CD14-positive monocyte (primary cell): ENCODE results near the gene TUBB1. TPM values are rescaled to one million over a fixed set of nuclear protein-coding genes. Genes with fewer than 3 reads are reported as not detected.

Experiments
- DNase-seq, 3 donors: peaks; one replicate each; pipeline ENCODE4 v3.0.0-alpha.2; 2011 to 2022
- H2AFZ ChIP-seq: 2 replicates; pipeline ENCODE4 v1.6.0; 2012; ENCODE audit warnings: mild to moderate bottlenecking, low read depth, low read length, inconsistent platforms; ENCODE audit not compliant: insufficient read depth, poor library complexity, severe bottlenecking
- H3K27ac ChIP-seq, 2 donors: 1 replicate in 1 of 2; 2 replicates in 1 of 2; pipeline ENCODE4 v1.5.1; 2012 to 2013; ENCODE audit warnings: low read length in 2 of 2, control low read depth in 1 of 2, inconsistent platforms in 1 of 2, low read depth in 1 of 2, mild to moderate bottlenecking in 1 of 2
- H3K27me3 ChIP-seq, 2 donors: one replicate each; pipeline versions ENCODE4 v1.6.0 to v1.6.1; 2011 to 2013; ENCODE audit warnings: low read length in 2 of 2; ENCODE audit not compliant: control insufficient read depth in 2 of 2, insufficient read depth in 2 of 2
- H3K36me3 ChIP-seq, 2 donors: replicated peaks in 1 of 2; 1 replicate in 1 of 2; 2 replicates in 1 of 2; pipeline versions ENCODE4 v1.5.1 to v1.6.1; 2012 to 2013; ENCODE audit warnings: low read length in 2 of 2, control low read depth in 1 of 2, inconsistent platforms in 1 of 2, mild to moderate bottlenecking in 1 of 2; ENCODE audit not compliant: insufficient read depth in 2 of 2, control insufficient read depth in 1 of 2
- H3K4me1 ChIP-seq, 2 donors: 1 replicate in 1 of 2; 2 replicates in 1 of 2; pipeline versions ENCODE4 v1.5.1 to v1.6.1; 2012 to 2013; ENCODE audit warnings: low read length in 2 of 2, control low read depth in 1 of 2, inconsistent platforms in 1 of 2, mild to moderate bottlenecking in 1 of 2, moderate library complexity in 1 of 2; ENCODE audit not compliant: insufficient read depth in 2 of 2, control insufficient read depth in 1 of 2
- H3K4me2 ChIP-seq: replicated peaks from 2 replicates; pipeline ENCODE3; 2012; ENCODE audit warnings: low read length, moderate library complexity, mild to moderate bottlenecking; ENCODE audit not compliant: poor library complexity, severe bottlenecking; ENCODE audit errors: extremely low read depth
- H3K4me3 ChIP-seq, 3 experiments: fragments of 200-600 bp in 1 of 3; sonication (generic) in 1 of 3; replicated peaks in 1 of 3; 1 replicate in 2 of 3; 2 replicates in 1 of 3; pipeline ENCODE4 v1.5.1; 2011 to 2013; ENCODE audit warnings: low read length in 3 of 3, mild to moderate bottlenecking in 3 of 3, control low read depth in 2 of 3, low read depth in 2 of 3, inconsistent platforms in 1 of 3, moderate library complexity in 1 of 3
- H3K79me2 ChIP-seq: 2 replicates; pipeline ENCODE4 v1.6.0; 2012; ENCODE audit warnings: mild to moderate bottlenecking, control low read depth, inconsistent platforms, low read length, moderate library complexity; ENCODE audit not compliant: insufficient read depth
- H3K9ac ChIP-seq: 2 replicates; pipeline ENCODE4 v1.6.0; 2017; ENCODE audit warnings: low read length, mild to moderate bottlenecking; ENCODE audit not compliant: insufficient read depth, poor library complexity, severe bottlenecking
- H3K9me3 ChIP-seq, 2 donors: replicated peaks in 1 of 2; 1 replicate in 1 of 2; 2 replicates in 1 of 2; pipeline versions ENCODE4 v1.5.1 to v1.6.1; 2012 to 2013; ENCODE audit warnings: low read length in 2 of 2, control low read depth in 1 of 2; ENCODE audit not compliant: control insufficient read depth in 1 of 2, insufficient read depth in 1 of 2
- H4K20me1 ChIP-seq: 2 replicates; pipeline ENCODE4 v1.6.0; 2012; ENCODE audit warnings: mild to moderate bottlenecking, low read length, control low read depth, moderate library complexity; ENCODE audit not compliant: insufficient read depth
- H3K27ac Mint-ChIP-seq, 7 donors: one replicate each; pipeline ENCODE4 v1.8.0; 2020; ENCODE audit warnings: mild to moderate bottlenecking in 7 of 7, mixed read lengths in 7 of 7, moderate library complexity in 6 of 7, inconsistent platforms in 2 of 7
- H3K27me3 Mint-ChIP-seq, 3 donors: one replicate each; pipeline ENCODE4 v1.8.0; 2021 to 2022; ENCODE audit warnings: low read depth in 3 of 3, mild to moderate bottlenecking in 3 of 3, mixed read lengths in 3 of 3, moderate library complexity in 3 of 3, inconsistent platforms in 1 of 3
- H3K36me3 Mint-ChIP-seq, 2 donors: one replicate each; pipeline ENCODE4 v1.8.0; 2020; ENCODE audit warnings: mixed read lengths in 2 of 2, inconsistent platforms in 1 of 2, mild to moderate bottlenecking in 1 of 2
- H3K4me1 Mint-ChIP-seq: one replicate; pipeline ENCODE4 v1.8.0; 2020; ENCODE audit warnings: mild to moderate bottlenecking, mixed read lengths
- H3K4me3 Mint-ChIP-seq, 2 donors: one replicate each; pipeline ENCODE4 v1.8.0; 2020; ENCODE audit warnings: mild to moderate bottlenecking in 2 of 2, mixed read lengths in 2 of 2, moderate library complexity in 1 of 2
- H3K9me3 Mint-ChIP-seq, 7 donors: one replicate each; pipeline ENCODE4 v1.8.0; 2020 to 2022; ENCODE audit warnings: mixed read lengths in 7 of 7, mild to moderate bottlenecking in 6 of 7, moderate library complexity in 6 of 7, inconsistent platforms in 2 of 7
- WGBS: methylation state at CpG from one replicate; pipeline ENCODE4 v1.1.5; 2013; ENCODE audit warnings: missing lambda C conversion rate; ENCODE audit not compliant: insufficient coverage; 5-methylcytosine and 5-hydroxymethylcytosine counted together
- intact Hi-C, 2 donors: fragments of 100-400 bp; cut with micrococcal nuclease; formaldehyde crosslinking; loops; one replicate each; pipeline versions ENCODE4 v1.15.0 to v1.15.1; 2023
- polyA plus RNA-seq, 3 donors: library from polyadenylated mRNA; depleted of rRNA in 1 of 3; unstranded in 2 of 3; stranded (reverse) in 1 of 3; fragments of 300-500 nt in 2 of 3; fragments of >200 nt in 1 of 3; fragmentation: Illumina TruSeq in 2 of 3; gene quantifications; 1 replicate in 2 of 3; 2 replicates in 1 of 3; pipeline ENCODE4 v1.2.3, GENCODE V29; 2012 to 2021
- TF ChIP-seq, protein P1 (sequence below): fragments of 200-600 bp; IDR thresholded peaks from one replicate; pipeline ENCODE4 v1.8.0; 2022; ENCODE audit warnings: antibody characterized with exemption, mild to moderate bottlenecking

TUBB1 gene
- polyA plus RNA-seq, 3 donors = 0.09 to 3.1 (median 2.4) TPM

GRCh38 chr20:58987790-58988564, 31.3 kb upstream of the TUBB1 start:
- H3K4me3 Mint-ChIP-seq = no peak overlapping the region
- TF ChIP-seq, protein P1, sequence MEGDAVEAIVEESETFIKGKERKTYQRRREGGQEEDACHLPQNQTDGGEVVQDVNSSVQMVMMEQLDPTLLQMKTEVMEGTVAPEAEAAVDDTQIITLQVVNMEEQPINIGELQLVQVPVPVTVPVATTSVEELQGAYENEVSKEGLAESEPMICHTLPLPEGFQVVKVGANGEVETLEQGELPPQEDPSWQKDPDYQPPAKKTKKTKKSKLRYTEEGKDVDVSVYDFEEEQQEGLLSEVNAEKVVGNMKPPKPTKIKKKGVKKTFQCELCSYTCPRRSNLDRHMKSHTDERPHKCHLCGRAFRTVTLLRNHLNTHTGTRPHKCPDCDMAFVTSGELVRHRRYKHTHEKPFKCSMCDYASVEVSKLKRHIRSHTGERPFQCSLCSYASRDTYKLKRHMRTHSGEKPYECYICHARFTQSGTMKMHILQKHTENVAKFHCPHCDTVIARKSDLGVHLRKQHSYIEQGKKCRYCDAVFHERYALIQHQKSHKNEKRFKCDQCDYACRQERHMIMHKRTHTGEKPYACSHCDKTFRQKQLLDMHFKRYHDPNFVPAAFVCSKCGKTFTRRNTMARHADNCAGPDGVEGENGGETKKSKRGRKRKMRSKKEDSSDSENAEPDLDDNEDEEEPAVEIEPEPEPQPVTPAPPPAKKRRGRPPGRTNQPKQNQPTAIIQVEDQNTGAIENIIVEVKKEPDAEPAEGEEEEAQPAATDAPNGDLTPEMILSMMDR = no peak
- Histone ChIP-seq H4K20me1 (peaks cover 94% of the 10 kb centered on the region), H3K79me2 (peaks cover 40% of the 10 kb centered on the region), H3K4me1 (peaks cover 4 to 11% of the 10 kb centered on the region in 2 donors), H3K4me3 (no peak overlapping the region), H3K4me2 (no peak overlapping the region), H3K9ac (no peak overlapping the region), H3K36me3 (peaks cover 58 to 75% of the 10 kb centered on the region in 2 donors), H3K9me3 (no peaks in the 10 kb centered on the region), H2AFZ (no peak overlapping the region), H3K27me3 (no peaks in the 10 kb centered on the region), H3K27ac (peak overlapping the region in 1 of 2 donors; percentile 4)
- no peak for DNase-seq
- no peaks in the 10 kb centered on the region for H3K9me3 Mint-ChIP-seq
- no peaks in the 10 kb centered on the region for H3K27me3 Mint-ChIP-seq
- H3K27ac Mint-ChIP-seq = peak overlapping the region in 1 of 7 donors; percentile 16
- 97% methylated on average over 9 of the region's 9 CpGs for WGBS
- intact Hi-C loops = loop anchor here in 1 of 2 donors (10.0 kb wide), 1 partner anchor 47 kb away; the partner anchor contains the start of gene ATP5F1E
- peaks cover 15% of the 10 kb centered on the region for H3K4me1 Mint-ChIP-seq
- H3K36me3 Mint-ChIP-seq = peaks cover 64 to 65% of the 10 kb centered on the region in 2 donors

GRCh38 chr20:58988565-58988882, 30.7 kb upstream of the TUBB1 start:
- WGBS = 100% methylated on average over 5 of the region's 6 CpGs
- intact Hi-C loops = loop anchor here in 1 of 2 donors (10.0 kb wide), 1 partner anchor 46 kb away; the partner anchor contains the start of gene ATP5F1E
- H3K9me3 Mint-ChIP-seq = no peaks in the 10 kb centered on the region
- Histone ChIP-seq H3K27ac (peak overlapping the region in 1 of 2 donors; percentile 4), H3K4me3 (no peak overlapping the region), H3K79me2 (peaks cover 34% of the 10 kb centered on the region), H3K27me3 (no peaks in the 10 kb centered on the region), H2AFZ (no peak overlapping the region), H3K36me3 (peaks cover 64 to 80% of the 10 kb centered on the region in 2 donors), H3K9me3 (no peaks in the 10 kb centered on the region), H3K4me1 (peaks cover 4 to 7% of the 10 kb centered on the region in 2 donors), H3K4me2 (no peak overlapping the region), H4K20me1 (peaks cover 98% of the 10 kb centered on the region), H3K9ac (no peak overlapping the region)
- H3K27me3 Mint-ChIP-seq = no peaks in the 10 kb centered on the region
- DNase-seq = no peak
- H3K36me3 Mint-ChIP-seq = peaks cover 67 to 70% of the 10 kb centered on the region in 2 donors
- TF ChIP-seq, protein P1 = no peak
- peaks cover 15% of the 10 kb centered on the region for H3K4me1 Mint-ChIP-seq
- H3K4me3 Mint-ChIP-seq = no peak overlapping the region
- no peak overlapping the region for H3K27ac Mint-ChIP-seq
